GM18873 (cell line): ENCODE results near the gene GLUL.
"Not testable (repeated sequence)": the region's sequence is repeated elsewhere in the genome, so short reads cannot be mapped to it uniquely, and the experiment has no call there.

Source experiments
- ATAC-seq: cut with Tn5 transposase; IDR thresholded peaks from one replicate; pipeline ENCODE4 v1.9.1; 2021; ENCODE audit warnings: mild to moderate bottlenecking, moderate library complexity, moderate number of reproducible peaks; ENCODE audit not compliant: unreplicated experiment, low FRiP score

The GLUL gene

DNA sequence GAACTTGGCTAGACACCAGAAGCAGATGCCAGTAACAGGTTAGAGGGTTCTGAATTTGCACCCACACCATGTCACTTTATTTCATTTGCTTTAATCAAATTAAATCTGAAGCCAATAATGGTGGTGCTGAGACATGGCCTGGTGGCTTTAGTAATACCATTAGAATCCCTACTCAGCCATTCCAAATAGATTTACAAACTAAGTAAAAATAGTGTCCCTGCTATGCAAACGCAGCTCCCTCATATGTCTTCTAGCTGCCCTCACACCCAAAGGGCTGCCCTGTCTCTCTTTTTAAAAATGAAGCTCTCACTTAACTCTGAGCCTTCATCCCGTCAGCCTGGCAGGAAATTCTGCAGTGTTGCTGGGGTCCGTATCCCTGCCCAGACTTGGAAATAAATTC is 21.1 kb downstream of the GLUL start:
- ATAC-seq, result no peak

DNA sequence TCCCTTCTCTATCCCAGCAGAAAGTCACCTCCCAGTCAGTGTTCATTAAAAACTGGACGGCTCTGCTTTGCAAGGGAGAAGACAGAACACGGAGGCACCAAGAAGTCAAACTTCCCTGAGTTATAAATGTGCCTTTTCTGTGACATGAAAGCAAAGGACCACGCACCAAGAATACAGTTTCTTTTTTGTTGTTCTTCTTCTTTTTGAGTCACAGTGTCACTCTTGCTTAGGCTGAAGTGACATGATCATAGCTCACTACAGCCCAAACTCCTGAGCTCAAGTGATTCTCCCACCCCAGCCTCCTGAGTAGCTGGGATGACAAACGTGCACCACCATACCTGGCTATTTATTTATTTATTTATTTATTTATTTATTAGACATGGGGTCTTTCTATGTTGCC is 22.7 kb downstream of the GLUL start:
- ATAC-seq, result no peak

DNA sequence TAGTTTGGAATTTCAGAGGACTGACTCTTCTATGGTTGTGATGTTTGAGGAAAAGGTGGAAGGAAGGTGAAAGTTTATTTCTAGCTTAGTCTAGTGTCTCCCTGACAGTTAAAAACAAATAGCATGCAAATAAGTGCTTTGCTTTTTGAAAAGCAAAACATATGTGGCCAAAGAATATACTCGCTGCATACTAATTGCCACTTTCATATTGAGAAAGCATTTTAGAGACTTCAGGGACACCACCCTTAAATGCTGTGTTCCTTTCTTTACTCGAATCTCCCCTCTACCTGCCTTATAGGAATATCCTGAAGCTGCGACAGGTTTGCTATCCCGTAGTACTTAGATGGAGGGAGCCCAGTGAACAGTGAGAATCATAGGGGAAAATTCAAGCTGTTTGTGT is 23.2 kb downstream of the GLUL start:
- ATAC-seq, result no peak

DNA sequence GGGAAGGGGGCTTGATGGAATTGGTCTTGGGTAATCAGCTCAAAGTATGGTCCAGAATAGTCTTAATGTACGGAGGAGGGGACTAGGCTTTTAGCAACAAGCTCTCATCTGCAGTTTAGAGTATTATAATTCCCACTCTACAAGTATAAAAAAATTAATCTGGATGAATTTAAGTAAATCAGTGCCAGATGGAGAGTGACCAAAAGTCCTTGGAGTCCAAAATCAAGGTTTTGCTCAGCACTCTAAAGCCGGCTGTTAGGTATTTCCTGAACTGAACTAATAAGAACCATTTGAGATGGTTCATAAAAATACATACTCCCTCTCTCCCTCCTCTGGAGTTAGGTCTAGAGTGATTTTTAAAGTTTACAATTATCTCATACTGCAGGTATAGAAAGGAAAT is 23.7 kb downstream of the GLUL start:
- no peak for ATAC-seq

DNA sequence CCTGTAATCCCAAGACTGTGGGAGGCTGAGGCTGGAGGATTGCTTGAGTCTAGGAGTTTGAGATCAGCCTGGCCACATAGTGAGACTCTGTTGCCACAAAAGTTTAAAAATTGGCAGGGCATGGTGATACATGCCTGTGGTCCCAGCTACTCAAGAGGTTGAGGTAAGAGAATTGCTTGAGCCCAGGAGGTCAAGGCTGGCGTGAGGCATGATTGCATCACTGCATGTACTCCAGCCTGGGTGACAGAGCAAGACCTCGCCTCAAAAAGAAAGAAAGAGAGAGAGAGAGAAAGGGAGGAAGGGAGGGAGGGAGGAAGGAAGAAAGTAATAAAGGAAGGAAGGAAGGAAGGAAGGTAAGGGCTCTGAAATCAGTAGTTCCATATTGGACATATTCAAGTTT is 25.0 kb downstream of the GLUL start:
- no peak for ATAC-seq

DNA sequence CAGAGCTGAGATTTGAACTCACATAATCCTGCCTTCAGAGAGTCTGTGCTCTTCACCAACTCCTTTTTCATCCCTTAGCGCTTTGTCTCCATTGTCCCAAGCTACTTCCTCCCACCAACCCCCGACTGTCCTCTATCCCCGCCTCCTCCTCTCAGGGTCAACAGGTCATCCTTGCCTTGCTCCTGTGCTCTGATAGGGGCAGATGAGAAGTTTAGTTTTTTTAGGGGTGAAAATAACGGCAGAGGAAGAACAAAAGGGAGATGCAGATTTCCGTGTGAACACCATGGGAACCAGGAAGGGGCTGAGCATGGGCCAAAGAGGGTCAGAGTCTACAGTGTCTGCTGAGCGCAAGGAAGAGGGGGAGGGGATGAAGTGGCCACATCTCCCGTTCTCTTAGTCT is 31.9 kb downstream of the GLUL start:
- ATAC-seq, result no peak

DNA sequence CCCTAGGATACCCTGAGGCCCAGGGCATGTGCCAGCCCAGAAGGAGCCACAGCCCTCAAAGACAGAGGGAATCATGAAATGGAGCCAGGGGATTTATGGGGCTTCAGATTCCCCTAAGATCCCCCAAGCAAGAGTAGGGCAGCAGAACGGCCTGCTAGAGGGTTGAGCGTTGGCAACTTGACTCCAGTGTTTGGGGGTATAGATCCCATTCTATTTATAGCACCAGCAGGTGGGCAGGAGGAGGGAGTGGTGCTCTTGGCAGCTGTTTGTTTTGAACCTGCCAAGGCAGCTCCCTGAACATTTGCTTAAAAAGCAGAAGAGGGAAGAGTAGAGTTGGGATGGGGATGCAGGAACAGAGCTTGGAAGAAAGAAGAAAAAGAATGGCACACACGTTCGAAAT is 33.7 kb downstream of the GLUL start:
- no peak for ATAC-seq

DNA sequence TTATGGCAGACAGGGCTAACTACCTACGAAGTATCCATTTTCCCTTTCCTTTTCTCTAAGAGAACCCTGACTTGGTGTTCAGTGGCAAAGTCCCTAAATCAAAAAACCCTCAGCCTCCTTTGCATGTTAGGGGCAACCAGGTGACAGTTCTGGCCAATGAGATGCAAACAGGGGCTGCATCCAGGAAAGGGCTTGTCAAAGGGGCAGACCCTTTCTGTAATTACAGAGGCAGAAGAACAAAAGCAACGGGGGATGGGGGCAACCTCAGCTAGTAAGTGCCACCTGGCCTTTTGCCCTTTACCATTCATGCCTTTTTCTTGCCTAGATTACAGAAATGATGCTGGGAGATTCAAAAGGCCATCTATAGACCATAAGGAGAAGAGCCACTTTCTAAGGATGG is 34.4 kb downstream of the GLUL start:
- no peak for ATAC-seq

DNA sequence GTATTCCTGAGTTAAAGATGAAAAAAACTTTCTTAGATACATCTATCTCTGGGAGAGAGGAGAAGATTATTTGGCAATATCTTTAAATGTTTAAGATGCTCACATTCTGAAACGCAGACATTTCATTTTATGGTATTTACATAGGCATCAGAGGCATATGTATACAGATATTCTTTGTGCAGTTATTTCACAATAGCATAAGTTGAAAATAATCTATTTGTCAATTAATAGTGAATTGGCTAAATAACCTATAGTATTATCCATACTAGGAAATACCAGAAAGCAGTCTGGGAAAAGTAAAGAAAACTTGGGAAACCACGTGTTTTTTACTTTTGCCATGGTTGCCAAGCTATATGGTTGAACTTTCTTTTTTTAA is 35.9 kb downstream of the GLUL start:
- ATAC-seq, result no peak

DNA sequence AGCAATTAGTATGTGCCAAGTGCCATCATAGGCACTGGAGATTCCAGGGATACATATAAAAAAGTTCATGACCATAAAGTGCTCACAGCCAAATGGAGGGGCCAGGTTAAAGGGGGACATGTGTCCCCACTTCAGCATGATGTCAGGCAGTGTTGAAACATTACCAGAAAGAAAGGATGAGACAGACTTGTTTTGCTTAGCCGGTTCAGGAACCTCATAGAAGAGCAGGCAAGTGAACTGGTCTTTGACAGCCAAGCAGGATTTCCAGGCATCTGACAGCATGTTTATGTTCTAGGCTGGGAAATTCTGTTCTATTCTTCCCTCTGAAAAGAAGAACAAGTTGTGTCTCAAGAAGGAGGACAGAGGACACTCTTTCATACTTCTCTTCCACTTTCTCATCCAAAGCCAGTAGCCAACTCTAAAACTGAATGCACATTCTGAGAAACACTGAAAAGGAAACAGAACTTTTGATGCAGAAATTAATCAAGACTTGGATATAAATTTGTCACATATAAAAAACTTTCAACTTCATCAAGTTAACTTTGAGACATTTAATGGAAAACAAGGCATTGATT is 39.7 kb downstream of the GLUL start:
- ATAC-seq, result no peak

DNA sequence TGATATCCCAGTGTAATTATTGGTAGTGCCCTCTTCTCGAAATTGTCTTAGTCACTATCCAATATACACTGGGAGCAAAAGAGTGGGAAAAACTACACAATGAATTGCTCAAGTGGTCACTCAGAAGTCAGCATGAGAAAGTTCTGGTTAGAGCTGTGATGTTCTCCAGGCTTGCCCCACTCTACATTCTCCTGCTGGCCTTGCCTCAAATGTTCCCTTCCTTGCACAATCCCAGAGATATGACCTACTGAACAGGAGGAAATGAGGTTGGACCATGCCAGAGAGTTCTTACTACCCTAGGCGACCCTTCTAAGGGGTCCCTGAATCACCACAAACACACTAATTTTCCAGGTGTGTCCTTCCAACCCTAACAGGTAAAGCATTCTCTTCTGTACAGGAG is 40.8 kb downstream of the GLUL start:
- no peak for ATAC-seq

DNA sequence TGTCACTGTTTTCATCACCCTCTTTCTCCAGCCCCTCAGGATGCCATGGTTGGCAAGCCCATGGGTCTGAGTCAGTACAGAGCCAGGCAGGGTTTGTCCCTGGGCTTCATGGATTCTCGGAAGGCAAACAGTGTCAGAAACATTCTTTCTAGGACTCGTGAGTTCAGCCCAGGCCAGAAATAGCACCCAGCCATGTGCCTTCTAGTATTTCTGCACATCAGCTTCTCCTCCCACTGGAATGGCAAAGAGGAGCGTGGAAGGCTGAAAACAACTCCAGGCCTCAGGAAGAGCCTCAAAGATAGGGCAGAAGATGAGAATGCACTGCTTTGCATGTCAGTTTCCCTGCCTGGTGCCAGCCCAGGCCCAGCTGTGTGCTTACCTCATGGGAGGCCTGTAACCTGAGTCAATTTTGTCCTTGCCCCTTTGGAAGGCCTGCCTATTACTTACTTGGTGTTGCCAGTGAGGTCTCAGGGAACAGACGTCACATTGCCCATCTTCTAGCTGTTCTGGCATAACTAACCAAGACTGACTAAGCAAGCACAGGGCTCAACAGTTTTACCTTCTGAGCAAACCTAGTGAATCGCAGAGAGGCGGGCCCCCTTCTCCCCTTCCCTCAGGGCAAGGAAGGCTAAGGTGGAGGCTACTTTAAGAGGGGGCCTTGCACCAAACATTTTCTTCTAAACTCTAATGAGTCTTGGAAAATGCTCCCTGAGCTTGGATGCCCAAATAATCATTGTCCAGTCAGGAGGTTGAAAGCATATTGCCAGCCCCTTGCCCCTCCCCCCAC is 42.4 kb downstream of the GLUL start:
- no peak for ATAC-seq

DNA sequence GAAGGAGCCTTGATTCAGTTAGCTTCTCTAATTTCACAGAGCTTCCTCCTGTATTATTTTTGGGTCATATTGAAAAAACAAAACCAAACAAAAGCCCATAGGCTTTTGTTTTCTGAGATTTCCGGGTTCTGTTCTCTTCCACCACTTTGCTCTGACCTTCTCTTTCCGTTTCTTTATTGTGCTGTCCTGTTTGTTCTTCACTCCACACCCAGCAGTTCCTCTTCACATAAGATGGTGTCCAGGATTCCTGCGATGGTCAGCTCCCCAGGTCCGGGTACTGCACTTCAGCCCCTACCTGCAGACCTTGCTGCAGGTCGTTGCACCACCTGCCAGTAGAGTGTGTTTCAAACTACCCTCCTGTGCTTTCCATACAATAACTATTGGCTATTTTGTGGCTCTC is 44.6 kb downstream of the GLUL start:
- no peak for ATAC-seq

DNA sequence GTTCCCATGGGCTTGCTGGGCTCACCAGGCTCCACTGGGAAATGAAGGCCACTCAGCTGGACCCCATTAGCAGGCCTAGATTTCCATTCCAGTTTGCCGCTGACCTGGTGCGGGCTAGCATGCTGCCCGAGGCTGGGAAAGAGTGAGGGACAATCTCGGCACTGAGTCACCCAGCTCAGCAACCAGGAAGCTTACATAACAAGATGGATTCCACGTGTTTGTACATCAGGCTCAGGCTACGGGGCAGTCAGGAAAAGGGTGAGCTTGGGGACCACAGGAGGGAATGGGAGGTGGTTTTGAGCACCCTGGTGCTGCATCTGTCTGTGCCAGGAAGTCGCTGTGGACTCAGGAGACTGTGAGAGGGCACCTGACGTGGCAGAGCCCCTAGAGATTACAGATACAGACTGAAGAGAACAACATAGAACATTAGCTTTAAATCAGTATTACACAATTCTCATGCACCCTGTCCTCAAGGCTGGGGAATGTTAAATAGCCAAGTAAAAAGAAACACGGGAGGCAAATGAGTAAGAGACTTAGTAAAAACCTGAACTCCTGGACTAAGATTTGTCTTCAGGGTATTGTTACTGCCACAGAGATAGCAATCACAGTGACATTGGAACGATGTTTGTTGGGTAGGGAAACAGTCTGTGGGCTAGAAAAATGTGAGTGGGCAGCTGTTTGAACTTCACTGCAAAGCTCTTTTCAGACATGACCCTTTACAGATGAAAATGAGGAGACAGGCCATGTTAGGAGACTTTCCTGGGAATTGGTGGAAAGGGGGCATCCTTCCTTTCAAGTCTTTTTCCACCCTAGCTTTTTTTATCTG is 51.1 kb downstream of the GLUL start:
- no peak for ATAC-seq

DNA sequence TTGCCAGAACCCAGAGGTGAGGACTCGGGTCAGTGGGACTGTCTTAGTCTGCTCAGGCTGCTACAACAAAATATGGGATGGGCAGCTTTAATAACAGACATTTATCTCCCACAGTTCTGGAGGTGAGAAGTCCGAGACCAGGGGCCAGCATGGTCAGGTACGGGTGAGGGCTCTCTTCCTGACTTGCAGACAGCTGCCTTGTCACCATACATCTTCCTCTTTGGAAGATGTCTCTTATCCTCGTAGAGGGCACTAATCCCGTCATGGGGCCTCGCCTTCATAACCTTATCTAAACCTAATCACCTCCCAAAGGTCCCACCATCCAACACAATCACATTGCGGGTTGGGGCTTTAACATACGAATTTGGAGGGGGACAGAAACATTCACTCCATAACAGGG is 51.9 kb downstream of the GLUL start:
- ATAC-seq, result no peak

DNA sequence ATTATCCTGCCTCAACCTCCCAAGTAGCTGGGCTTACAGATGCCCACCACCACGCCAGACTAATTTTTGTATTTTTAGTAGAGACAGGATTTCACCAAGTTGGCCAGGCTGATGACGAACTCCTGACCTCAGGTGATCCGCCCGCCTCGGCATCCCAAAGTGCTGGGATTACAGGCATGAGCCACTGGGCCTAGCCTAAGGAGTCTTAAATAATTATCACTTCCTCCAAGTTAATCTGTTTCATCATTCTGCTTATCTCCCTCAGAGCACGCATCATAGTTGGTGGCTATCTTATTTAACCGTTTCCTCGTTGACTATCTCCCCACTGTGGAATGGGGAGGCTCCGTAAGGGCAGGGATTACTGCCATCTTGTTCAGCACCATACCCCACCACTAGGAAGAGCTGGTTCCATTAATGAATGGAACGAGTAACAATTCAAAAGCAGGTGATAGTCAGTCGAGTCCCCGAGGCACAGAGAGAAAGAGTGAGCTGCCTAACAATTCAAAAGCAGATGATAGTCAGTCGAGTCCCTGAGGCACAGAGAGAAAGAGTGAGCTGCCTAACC is 52.7 kb downstream of the GLUL start:
- no peak for ATAC-seq

DNA sequence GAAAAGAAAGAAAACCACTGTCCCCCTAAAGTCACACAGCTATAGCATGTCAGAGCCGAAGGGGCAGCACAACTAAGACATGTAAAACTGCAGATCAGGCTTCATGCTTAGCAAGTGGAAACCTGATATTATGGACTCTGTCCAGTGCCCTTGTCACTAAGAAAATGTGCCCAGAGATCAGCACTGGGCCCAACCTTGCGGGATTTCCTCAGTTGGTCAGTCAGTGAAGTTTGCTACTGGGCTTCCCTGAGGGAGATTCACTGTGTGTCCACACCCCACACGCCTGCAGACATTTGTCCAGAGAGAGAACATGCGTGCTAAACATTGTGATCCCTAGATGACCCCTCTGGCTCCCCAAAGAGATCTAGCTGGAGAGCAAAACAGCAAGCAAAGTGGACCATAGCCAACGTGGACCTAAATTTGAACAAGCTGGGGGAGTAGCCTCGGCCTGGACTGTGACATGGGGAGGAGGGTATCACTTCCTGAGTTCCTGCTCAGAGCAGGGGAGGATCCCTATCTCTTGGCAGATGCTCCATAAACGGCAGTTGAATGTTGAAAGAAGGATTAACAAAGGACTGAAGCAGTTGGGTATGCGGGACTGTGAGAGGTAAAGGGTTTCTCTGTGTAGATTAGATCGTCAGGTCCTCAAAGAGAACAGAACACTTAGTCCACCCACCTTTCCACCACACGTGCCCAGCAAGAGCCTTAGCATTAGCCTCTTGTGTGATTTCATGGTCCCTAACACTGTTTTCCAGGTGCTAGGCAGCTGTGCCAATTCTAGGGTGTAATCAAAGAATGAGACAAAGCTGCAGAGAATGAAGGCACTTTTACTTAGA is 53.6 kb downstream of the GLUL start:
- no peak for ATAC-seq

DNA sequence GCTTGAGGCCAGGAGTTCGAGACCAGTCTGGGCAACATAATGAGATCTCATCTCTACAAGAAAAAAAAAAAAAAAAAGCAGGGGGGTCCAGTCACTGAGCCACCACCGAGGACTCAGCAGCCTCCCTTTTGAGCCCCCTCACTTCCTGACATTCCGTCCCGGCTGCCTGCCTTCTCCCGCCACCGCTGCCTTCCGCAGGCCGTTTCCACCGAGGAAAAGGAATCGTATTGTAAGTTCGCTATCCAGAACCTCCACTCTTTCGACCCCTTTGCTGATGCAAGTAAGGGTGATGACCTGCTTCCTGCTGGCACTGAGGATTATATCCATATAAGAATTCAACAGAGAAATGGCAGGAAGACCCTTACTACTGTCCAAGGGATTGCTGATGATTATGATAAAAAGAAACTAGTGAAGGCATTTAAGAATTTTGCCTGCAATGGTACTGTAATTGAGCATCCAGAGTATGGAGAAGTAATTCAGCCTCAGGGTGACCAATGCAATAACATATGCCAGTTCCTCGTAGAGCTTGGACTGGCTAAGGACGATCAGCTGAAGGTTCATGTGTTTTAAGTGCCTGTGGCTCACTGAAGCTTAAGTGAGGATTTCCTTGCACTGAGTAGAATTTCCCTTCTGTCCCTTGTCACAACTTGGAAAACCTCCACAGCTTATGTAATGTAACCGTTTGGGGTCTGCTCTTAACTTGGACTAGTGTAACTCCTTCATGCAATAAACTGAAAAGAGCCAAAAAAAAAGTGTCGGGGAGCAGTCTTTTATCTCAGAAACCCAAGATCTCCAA is 55.6 kb downstream of the GLUL start:
- no peak for ATAC-seq

DNA sequence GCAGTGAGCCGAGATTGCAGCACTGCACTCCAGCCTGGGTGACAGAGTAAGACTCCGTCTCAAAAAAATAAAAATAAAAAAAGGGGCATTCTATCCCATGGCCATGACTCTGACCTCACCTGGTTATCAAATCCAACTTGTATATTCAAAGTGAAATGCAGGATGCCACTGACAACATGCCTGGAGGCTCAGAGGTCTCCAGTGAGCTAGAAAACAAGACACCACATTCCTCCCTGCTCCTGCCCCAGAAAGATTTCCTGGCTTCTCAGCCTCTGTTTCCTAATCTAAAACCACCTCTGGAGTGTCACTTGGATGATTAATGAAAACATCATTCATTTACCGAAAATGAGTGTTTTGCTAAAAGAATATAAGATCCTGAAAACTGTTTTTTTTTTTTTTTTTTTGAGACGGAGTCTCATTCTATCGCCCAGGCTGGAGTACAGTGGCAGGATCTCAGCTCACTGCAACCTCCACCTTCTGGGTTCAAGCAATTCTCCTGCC is 58.5 kb downstream of the GLUL start:
- ATAC-seq, result not testable (repeated sequence)
